ENCODE measurements around the gene NDUFA12. TPM values are rescaled to one million over a fixed set of nuclear protein-coding genes. Genes with fewer than 3 reads are reported as not detected.

Gene NDUFA12
- total and polyA plus RNA-seq, 2 of the 13 experiments (the other 11 are each of a cell fraction or from before 2014, with no cell fraction given): 101 to 173 TPM

DNA sequence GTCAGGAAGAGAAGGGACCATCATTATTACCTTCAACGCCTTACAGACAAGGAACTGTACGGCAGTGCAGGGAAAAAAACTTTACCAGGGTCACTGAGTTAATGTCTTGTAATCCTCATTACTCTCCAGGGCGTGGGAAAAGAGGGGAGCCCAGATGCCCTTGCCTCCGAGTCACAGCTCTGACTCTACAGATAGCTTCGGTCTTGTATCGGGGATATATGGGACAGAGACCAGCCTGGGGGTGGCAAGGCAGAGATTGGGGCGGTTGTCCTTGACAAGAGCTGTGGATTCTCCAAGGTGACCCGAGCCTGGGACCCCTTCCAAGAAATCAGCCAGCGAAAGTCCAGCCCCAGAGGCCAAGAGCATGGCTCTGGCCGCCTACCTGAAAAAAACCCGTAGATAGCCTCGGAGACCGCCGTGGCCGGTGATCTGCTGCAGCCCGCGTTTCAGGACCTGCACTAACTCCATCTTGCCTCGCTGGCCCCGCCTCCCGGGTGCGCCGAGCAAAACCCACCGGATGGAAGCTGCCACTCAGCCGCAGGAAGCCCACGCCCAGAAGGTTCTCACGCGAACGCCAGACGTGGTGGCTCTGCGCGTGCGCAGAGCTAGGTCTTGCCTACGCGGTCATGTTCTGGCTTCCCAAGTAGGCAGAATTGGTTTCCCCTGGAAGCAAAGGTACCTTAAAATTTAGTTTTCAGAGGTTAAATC is at the start of gene NDUFA12 (continued):
- peak; percentile 73; the same call in 1 of the 2 replicates for TF ChIP-seq TBX2 (CRISPR knock-in tag; IDR thresholded peaks at IDR 0.05; ENCODE audit: borderline replicate concordance)
- no peak for TF ChIP-seq GLI4 (CRISPR knock-in tag; IDR thresholded peaks at IDR 0.05; ENCODE audit: borderline replicate concordance)
- TF ChIP-seq RORA (CRISPR knock-in tag; IDR thresholded peaks at IDR 0.05): no peak
- TF ChIP-seq DR1 (CRISPR knock-in tag; IDR thresholded peaks at IDR 0.05): 0 out of 2 replicates have a peak, but pooled peaks have one; percentile 54
- TF ChIP-seq ZNF891 (CRISPR knock-in tag; IDR thresholded peaks at IDR 0.05): peak; percentile 90
- no peak for TF ChIP-seq ZFYVE20 (CRISPR knock-in tag; IDR thresholded peaks at IDR 0.05; ENCODE audit: borderline replicate concordance, low read depth)
- no peak for TF ChIP-seq ADNP (CRISPR knock-in tag; IDR thresholded peaks at IDR 0.05)
- no peak for TF ChIP-seq IRX3 (CRISPR knock-in tag; IDR thresholded peaks at IDR 0.05; ENCODE audit: borderline replicate concordance, low read depth)
- TF ChIP-seq, protein P1, sequence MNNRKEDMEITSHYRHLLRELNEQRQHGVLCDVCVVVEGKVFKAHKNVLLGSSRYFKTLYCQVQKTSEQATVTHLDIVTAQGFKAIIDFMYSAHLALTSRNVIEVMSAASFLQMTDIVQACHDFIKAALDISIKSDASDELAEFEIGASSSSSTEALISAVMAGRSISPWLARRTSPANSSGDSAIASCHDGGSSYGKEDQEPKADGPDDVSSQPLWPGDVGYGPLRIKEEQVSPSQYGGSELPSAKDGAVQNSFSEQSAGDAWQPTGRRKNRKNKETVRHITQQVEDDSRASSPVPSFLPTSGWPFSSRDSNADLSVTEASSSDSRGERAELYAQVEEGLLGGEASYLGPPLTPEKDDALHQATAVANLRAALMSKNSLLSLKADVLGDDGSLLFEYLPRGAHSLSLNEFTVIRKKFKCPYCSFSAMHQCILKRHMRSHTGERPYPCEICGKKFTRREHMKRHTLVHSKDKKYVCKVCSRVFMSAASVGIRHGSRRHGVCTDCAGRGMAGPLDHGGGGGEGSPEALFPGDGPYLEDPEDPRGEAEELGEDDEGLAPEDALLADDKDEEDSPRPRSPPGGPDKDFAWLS (CRISPR knock-in tag; IDR thresholded peaks at IDR 0.05; ENCODE audit: borderline replicate concordance): no peak
- TF ChIP-seq KLF9 (CRISPR knock-in tag; IDR thresholded peaks at IDR 0.05; ENCODE audit: low read depth): no peak; the same call in 1 of the 2 replicates
- TF ChIP-seq KLF12 (CRISPR knock-in tag; IDR thresholded peaks at IDR 0.05; ENCODE audit: borderline replicate concordance): peak; percentile 80; the same call in 1 of the 2 replicates
- no peak for TF ChIP-seq U2AF2 (IDR thresholded peaks at IDR 0.05; ENCODE audit: low read depth, low read length)
- TF ChIP-seq NCOA2 (CRISPR knock-in tag; IDR thresholded peaks at IDR 0.05): peak; percentile 61
- TF ChIP-seq, protein P2, sequence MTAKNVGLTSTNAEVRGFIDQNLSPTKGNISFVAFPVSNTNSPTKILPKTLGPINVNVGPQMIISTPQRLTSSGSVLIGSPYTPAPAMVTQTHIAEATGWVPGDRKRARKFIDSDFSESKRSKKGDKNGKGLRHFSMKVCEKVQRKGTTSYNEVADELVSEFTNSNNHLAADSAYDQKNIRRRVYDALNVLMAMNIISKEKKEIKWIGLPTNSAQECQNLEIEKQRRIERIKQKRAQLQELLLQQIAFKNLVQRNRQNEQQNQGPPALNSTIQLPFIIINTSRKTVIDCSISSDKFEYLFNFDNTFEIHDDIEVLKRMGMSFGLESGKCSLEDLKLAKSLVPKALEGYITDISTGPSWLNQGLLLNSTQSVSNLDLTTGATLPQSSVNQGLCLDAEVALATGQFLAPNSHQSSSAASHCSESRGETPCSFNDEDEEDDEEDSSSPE (CRISPR knock-in tag; IDR thresholded peaks at IDR 0.05): peak; percentile 76
- TF ChIP-seq ZNF432 (CRISPR knock-in tag; IDR thresholded peaks at IDR 0.05; ENCODE audit: borderline replicate concordance): no peak
- TF ChIP-seq RNF2 (conservative IDR thresholded peaks at IDR 0.05; ENCODE audit: low read depth): no peak
- TF ChIP-seq ZNF766 (CRISPR knock-in tag; IDR thresholded peaks at IDR 0.05; ENCODE audit: borderline replicate concordance): peak; percentile 76; the same call in 1 of the 2 replicates
- no peak for TF ChIP-seq ZNF17 (CRISPR knock-in tag; IDR thresholded peaks at IDR 0.05)
- no peak; the same call in 1 of the 2 replicates for TF ChIP-seq ZBTB21 (CRISPR knock-in tag; IDR thresholded peaks at IDR 0.05)
- TF ChIP-seq ZNF749 (CRISPR knock-in tag; IDR thresholded peaks at IDR 0.05; ENCODE audit: borderline replicate concordance): peak; percentile 64; the same call in 1 of the 2 replicates
- TF ChIP-seq, protein P3, sequence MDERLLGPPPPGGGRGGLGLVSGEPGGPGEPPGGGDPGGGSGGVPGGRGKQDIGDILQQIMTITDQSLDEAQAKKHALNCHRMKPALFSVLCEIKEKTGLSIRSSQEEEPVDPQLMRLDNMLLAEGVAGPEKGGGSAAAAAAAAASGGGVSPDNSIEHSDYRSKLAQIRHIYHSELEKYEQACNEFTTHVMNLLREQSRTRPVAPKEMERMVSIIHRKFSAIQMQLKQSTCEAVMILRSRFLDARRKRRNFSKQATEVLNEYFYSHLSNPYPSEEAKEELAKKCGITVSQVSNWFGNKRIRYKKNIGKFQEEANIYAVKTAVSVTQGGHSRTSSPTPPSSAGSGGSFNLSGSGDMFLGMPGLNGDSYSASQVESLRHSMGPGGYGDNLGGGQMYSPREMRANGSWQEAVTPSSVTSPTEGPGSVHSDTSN (CRISPR knock-in tag; IDR thresholded peaks at IDR 0.05): peak; percentile 70
- peak; percentile 74 for TF ChIP-seq ZNF883 (CRISPR knock-in tag; IDR thresholded peaks at IDR 0.05; ENCODE audit: not compliant biosample characterization)
- no peak for TF ChIP-seq ZNF263 (CRISPR knock-in tag; IDR thresholded peaks at IDR 0.05)
- 0 out of 2 replicates have a peak, but pooled peaks have one; percentile 31 for TF ChIP-seq SIX1 (CRISPR knock-in tag; IDR thresholded peaks at IDR 0.05; ENCODE audit: borderline replicate concordance)
- TF ChIP-seq, protein P4, sequence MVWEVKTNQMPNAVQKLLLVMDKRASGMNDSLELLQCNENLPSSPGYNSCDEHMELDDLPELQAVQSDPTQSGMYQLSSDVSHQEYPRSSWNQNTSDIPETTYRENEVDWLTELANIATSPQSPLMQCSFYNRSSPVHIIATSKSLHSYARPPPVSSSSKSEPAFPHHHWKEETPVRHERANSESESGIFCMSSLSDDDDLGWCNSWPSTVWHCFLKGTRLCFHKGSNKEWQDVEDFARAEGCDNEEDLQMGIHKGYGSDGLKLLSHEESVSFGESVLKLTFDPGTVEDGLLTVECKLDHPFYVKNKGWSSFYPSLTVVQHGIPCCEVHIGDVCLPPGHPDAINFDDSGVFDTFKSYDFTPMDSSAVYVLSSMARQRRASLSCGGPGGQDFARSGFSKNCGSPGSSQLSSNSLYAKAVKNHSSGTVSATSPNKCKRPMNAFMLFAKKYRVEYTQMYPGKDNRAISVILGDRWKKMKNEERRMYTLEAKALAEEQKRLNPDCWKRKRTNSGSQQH (CRISPR knock-in tag; IDR thresholded peaks at IDR 0.05; ENCODE audit: low read depth): peak; percentile 82; the same call in 1 of the 2 replicates
